GM12878 (cell line): Measurements from ENCODE around the gene SMARCAD1. TPM values are rescaled to one million over a fixed set of nuclear protein-coding genes. Genes with fewer than 3 reads are reported as not detected.

Source experiments
- ATAC-seq: fragments of 200-7000 bp; cut with Tn5 transposase; 3 replicates; pipeline ENCODE4 v1.9.1; 2020; ENCODE audit warnings: mild to moderate bottlenecking, moderate library complexity
- BruUV-seq: library from RNA; stranded (reverse); fragments of 400-500 nt; replicated peaks from 2 replicates; lab custom pipeline; 2021; lab: Mats Ljungman, UMichigan
- CTCF ChIA-PET: fragments of 300-600 bp; sonication (Branson Sonifier 250); formaldehyde crosslinking; extraction: SDS; loops from one replicate; lab custom pipeline; 2021; ENCODE audit warnings: inconsistent platforms; lab: Yijun Ruan, JAX
- POLR2A ChIA-PET: fragments of 350-600 bp; formaldehyde crosslinking; extraction: SDS; loops from one replicate; lab custom pipeline; 2021; ENCODE audit warnings: inconsistent platforms; lab: Charles Lee
- RAD21 ChIA-PET: fragments of 300-600 bp; sonication (Branson Sonifier 250); formaldehyde crosslinking; loops from one replicate; lab custom pipeline; 2023; ENCODE audit warnings: antibody characterized with exemption; ENCODE audit not compliant: unreplicated experiment; lab: Charles Lee
- SMC1A ChIA-PET: fragments of 300-600 bp; sonication (Branson Sonifier 250); formaldehyde crosslinking; loops from one replicate; lab custom pipeline; 2023; ENCODE audit not compliant: unreplicated experiment, uncharacterized antibody; lab: Charles Lee
- DNase-seq: peaks from one replicate; pipeline ENCODE4 v3.0.0-alpha.2; 2011; ENCODE audit warnings: low read depth, low spot score
- FAIRE-seq: peaks from 3 replicates; lab custom pipeline; 2011; peaks lifted over from hg19 to GRCh38; lab: Jason Lieb, UNC
- H2AFZ ChIP-seq: 2 replicates; pipeline ENCODE4 v1.6.0; 2011; ENCODE audit warnings: low read depth, low read length, control low read depth; ENCODE audit not compliant: control insufficient read depth
- H3K27ac ChIP-seq: 2 replicates; pipeline ENCODE4 v1.5.1; 2011; ENCODE audit warnings: control low read depth; ENCODE audit not compliant: control insufficient read depth, insufficient read depth
- H3K27me3 ChIP-seq, 2 experiments: replicated peaks in 1 of 2; 2 replicates each; pipeline versions ENCODE4 v1.6.0 to v1.6.1; 2011; ENCODE audit warnings: low read length in 1 of 2; ENCODE audit not compliant: control insufficient read depth in 2 of 2, insufficient read depth in 2 of 2
- H3K36me3 ChIP-seq, 2 experiments: 2 replicates each; pipeline ENCODE4 v1.5.1; 2011; ENCODE audit warnings: low read length in 1 of 2; ENCODE audit not compliant: control insufficient read depth in 2 of 2, insufficient read depth in 2 of 2
- H3K4me1 ChIP-seq: 2 replicates; pipeline ENCODE4 v1.6.1; 2011; ENCODE audit warnings: mild to moderate bottlenecking, low read length, moderate library complexity, mixed read lengths; ENCODE audit not compliant: control insufficient read depth, insufficient read depth
- H3K4me2 ChIP-seq: 2 replicates; pipeline ENCODE4 v1.6.0; 2011; ENCODE audit warnings: control low read depth; ENCODE audit not compliant: control insufficient read depth, insufficient read depth
- H3K4me3 ChIP-seq: fragments of 200-600 bp; sonication (generic); 2 replicates; pipeline ENCODE4 v1.5.1; 2016
- H3K79me2 ChIP-seq: 2 replicates; pipeline ENCODE4 v1.6.0; 2011; ENCODE audit warnings: low read length; ENCODE audit not compliant: control insufficient read depth, insufficient read depth
- H3K9ac ChIP-seq: 2 replicates; pipeline ENCODE4 v1.8.0; 2011; ENCODE audit warnings: low read length, control low read depth, mixed read lengths; ENCODE audit not compliant: control insufficient read depth, insufficient read depth
- H3K9me3 ChIP-seq: replicated peaks from 3 replicates; pipeline ENCODE4 v1.5.1; 2011; ENCODE audit warnings: mild to moderate bottlenecking, low read length; ENCODE audit not compliant: control insufficient read depth, insufficient read depth
- H4K20me1 ChIP-seq: 2 replicates; pipeline ENCODE4 v1.6.0; 2011; ENCODE audit not compliant: control insufficient read depth, insufficient read depth
- CREB1 ChIP-seq: IDR thresholded peaks from 2 replicates; pipeline ENCODE4 v1.6.1; 2012; ENCODE audit warnings: low read depth, mild to moderate bottlenecking, inconsistent platforms
- FOXK2 ChIP-seq: fragments of 450-650 bp; IDR thresholded peaks from 2 replicates; pipeline ENCODE4 v1.6.1; 2017; ENCODE audit warnings: mild to moderate bottlenecking, moderate library complexity
- HCFC1 ChIP-seq: fragments of 150-350 bp; IDR thresholded peaks from 2 replicates; pipeline ENCODE4 v1.6.1; 2014; ENCODE audit warnings: low read length
- HDGF ChIP-seq: fragments of 450-650 bp; IDR thresholded peaks from 2 replicates; pipeline ENCODE4 v1.6.1; 2016; ENCODE audit warnings: antibody characterized with exemption
- IRF4 ChIP-seq: IDR thresholded peaks from 2 replicates; pipeline ENCODE4 v1.6.1; 2011; ENCODE audit warnings: low read depth, low read length
- PBX3 ChIP-seq: IDR thresholded peaks from 2 replicates; pipeline ENCODE4 v1.6.1; 2011; ENCODE audit warnings: mild to moderate bottlenecking, low read depth, low read length, moderate library complexity; ENCODE audit not compliant: insufficient replicate concordance
- SMAD1 ChIP-seq: fragments of 450-650 bp; IDR thresholded peaks from 2 replicates; pipeline ENCODE4 v1.6.1; 2018; ENCODE audit warnings: mild to moderate bottlenecking, low read depth; ENCODE audit not compliant: partially characterized antibody
- SMC3 ChIP-seq: IDR thresholded peaks from 2 replicates; pipeline ENCODE4 v1.6.1; 2011; ENCODE audit warnings: low read length, improper control_type of control experiment, borderline replicate concordance
- ZNF384 ChIP-seq: IDR thresholded peaks from 2 replicates; pipeline ENCODE4 v1.6.1; 2012; ENCODE audit warnings: low read depth, mild to moderate bottlenecking, low read length, improper control_type of control experiment, borderline replicate concordance
- ZNF687 ChIP-seq: fragments of 450-650 bp; IDR thresholded peaks from 2 replicates; pipeline ENCODE4 v1.6.1; 2017; ENCODE audit warnings: mild to moderate bottlenecking, moderate library complexity
- WGBS: methylation state at CpG from one replicate; pipeline ENCODE4 v1.1.6; 2016; ENCODE audit warnings: low lambda C conversion rate; ENCODE audit not compliant: insufficient replicate concordance, insufficient coverage; ENCODE audit errors: missing lambda C conversion rate; 5-methylcytosine and 5-hydroxymethylcytosine counted together
- in situ Hi-C: fragments of 300-500 bp; cut with MboI; formaldehyde crosslinking; loops from 9 replicates; pipeline ENCODE4 v1.14.3; 2018; ENCODE audit warnings: mixed read lengths
- intact Hi-C: fragments of 100-400 bp; cut with micrococcal nuclease; formaldehyde crosslinking; loops from one replicate; pipeline ENCODE4 v1.14.2; 2022; ENCODE audit not compliant: unreplicated experiment
- polyA plus RNA-seq, 11 experiments: library from polyadenylated mRNA; depleted of rRNA in 4 of 11; unstranded in 6 of 11; stranded (reverse) in 5 of 11; fragments of >200 nt; fragmentation: Nextera tagmentation in 4 of 11; fragmentation: Illumina TruSeq in 1 of 11; extraction: Ambion mirVana in 4 of 11; extraction: Trizol in 1 of 11; gene quantifications; 1 replicate in 1 of 11; 2 replicates in 10 of 11; pipeline versions ENCODE4 v1.2.1 to v1.2.3, GENCODE V29; 2011 to 2016; ENCODE audit warnings: inconsistent platforms in 2 of 11, missing spikeins in 2 of 11, low read depth in 1 of 11
- total RNA-seq, 4 experiments: library from RNA; depleted of rRNA in 3 of 4; stranded (reverse); fragments of >200 nt in 3 of 4; fragmentation: Illumina TruSeq in 1 of 4; extraction: Trizol in 1 of 4; gene quantifications; 2 replicates each; pipeline versions ENCODE4 v1.2.1 to v1.2.3, GENCODE V29; 2013 to 2021

Gene SMARCAD1
- total and polyA plus RNA-seq, 10 of the 15 experiments (the other 5 are each of a cell fraction or from before 2014, with no cell fraction given), result 7.6 to 41.2 (median 27.7) TPM

- TF ChIP-seq HDGF (no peak), PBX3 (no peak), SMAD1 (no peak)
These were observed 63.6 kb downstream of the SMARCAD1 start (continued) for GRCh38 chr4:94271248-94271647.

GRCh38 chr4:94274912-94275311 lies 67.2 kb downstream of the SMARCAD1 start:
- ChIA-PET RAD21 (interaction anchor here (0.6 kb wide), 1 partner anchor 303 kb away, joined by 3 read pairs; no protein-coding TSS in a partner anchor), POLR2A (no interaction called here), SMC1A (interaction anchor here (0.5 kb wide), 1 partner anchor 135 kb away, joined by 3 read pairs; no protein-coding TSS in a partner anchor), CTCF (no interaction called here)
- FAIRE-seq, result no peak
- Histone ChIP-seq H3K4me2 (no peak overlapping the region), H3K9me3 (no peaks in the 10 kb centered on the region), H3K9ac (no peak overlapping the region), H3K36me3 (peaks cover 0 to 20% of the 10 kb centered on the region in 2 experiments; a peak in 3 of 4 replicates), H3K79me2 (no peaks in the 10 kb centered on the region), H3K27ac (no peak overlapping the region), H2AFZ (no peak overlapping the region), H3K4me3 (no peak overlapping the region), H4K20me1 (no peaks in the 10 kb centered on the region), H3K27me3 (no peaks in the 10 kb centered on the region), H3K4me1 (no peaks in the 10 kb centered on the region)
- intact Hi-C loops (no loop called here), in situ Hi-C loops (no loop called here)
- WGBS, result 100% methylated on average over 3 of the region's 3 CpGs
- no peak for DNase-seq
- no peak for TF ChIP-seq HCFC1
- no peak for TF ChIP-seq SMC3
- no peak for TF ChIP-seq IRF4
- no peak for TF ChIP-seq FOXK2
- no peak for TF ChIP-seq ZNF687
- TF ChIP-seq ZNF384, result no peak
- TF ChIP-seq CREB1, result no peak
- TF ChIP-seq SMAD1, result no peak
- BruUV-seq, result no TSS peak
- no peak for ATAC-seq
